Smooth muscle cell (in vitro differentiated cells): ENCODE data around the gene COG2. TPM values are rescaled to one million over a fixed set of nuclear protein-coding genes. Genes with fewer than 3 reads are reported as not detected.

Experiments
- DNase-seq: peaks from one replicate; lab custom pipeline; 2025; ENCODE audit not compliant: unreplicated experiment; lab: John Stamatoyannopoulos, UW
- H2AFZ ChIP-seq: fragments of 200-600 bp; sonication (generic); 2 replicates; pipeline ENCODE4 v1.6.0; 2016; ENCODE audit warnings: antibody characterized with exemption, low read depth, mild to moderate bottlenecking
- H3F3A ChIP-seq: fragments of 200-600 bp; sonication (generic); 2 replicates; pipeline ENCODE4 v1.6.0; 2017; ENCODE audit warnings: antibody characterized with exemption, low read depth
- H3K27ac ChIP-seq: fragments of 200-600 bp; sonication (generic); 2 replicates; pipeline ENCODE4 v1.5.1; 2016; ENCODE audit warnings: low read depth, mild to moderate bottlenecking
- H3K27me3 ChIP-seq: fragments of 200-600 bp; sonication (generic); 2 replicates; pipeline ENCODE4 v1.6.1; 2016; ENCODE audit warnings: low read depth, mild to moderate bottlenecking
- H3K36me3 ChIP-seq: fragments of 200-600 bp; sonication (generic); 2 replicates; pipeline ENCODE4 v1.5.1; 2016; ENCODE audit warnings: low read depth
- H3K4me1 ChIP-seq: fragments of 200-600 bp; sonication (generic); 2 replicates; pipeline ENCODE4 v1.5.1; 2016; ENCODE audit warnings: low read depth
- H3K4me2 ChIP-seq: fragments of 200-600 bp; sonication (generic); 2 replicates; pipeline ENCODE4 v1.6.0; 2016; ENCODE audit warnings: mild to moderate bottlenecking
- H3K4me3 ChIP-seq: fragments of 200-600 bp; sonication (generic); 2 replicates; pipeline ENCODE4 v1.5.1; 2016; ENCODE audit warnings: mild to moderate bottlenecking
- H3K79me2 ChIP-seq: fragments of 200-600 bp; sonication (generic); 2 replicates; pipeline ENCODE4 v1.6.0; 2016; ENCODE audit warnings: low read depth, mild to moderate bottlenecking
- H3K9ac ChIP-seq: fragments of 200-600 bp; sonication (generic); 2 replicates; pipeline ENCODE4 v1.6.0; 2016; ENCODE audit warnings: low read depth
- H3K9me3 ChIP-seq: fragments of 200-600 bp; sonication (generic); replicated peaks from 2 replicates; pipeline ENCODE4 v1.5.1; 2016; ENCODE audit warnings: low read depth
- H4K20me1 ChIP-seq: fragments of 200-600 bp; sonication (generic); 2 replicates; pipeline ENCODE4 v1.6.0; 2016; ENCODE audit warnings: low read depth
- WGBS: methylation state at CpG from one replicate; pipeline ENCODE4 v1.1.7; 2016; ENCODE audit warnings: low lambda C conversion rate; 5-methylcytosine and 5-hydroxymethylcytosine counted together
- polyA plus RNA-seq: library from polyadenylated mRNA; unstranded; fragments of >200 nt; fragmentation: Nextera tagmentation; extraction: Ambion mirVana; gene quantifications from 2 replicates; pipeline ENCODE4 v1.2.1, GENCODE V29; 2016
- total RNA-seq: library from RNA; depleted of rRNA; stranded (reverse); fragments of >200 nt; gene quantifications from 2 replicates; pipeline ENCODE4 v1.2.3, GENCODE V29; 2014
- TF ChIP-seq, protein P1 (sequence below): fragments of 200-600 bp; sonication (generic); IDR thresholded peaks from 2 replicates; pipeline ENCODE4 v1.5.1; 2017; ENCODE audit warnings: borderline replicate concordance, mild to moderate bottlenecking, antibody characterized with exemption; ENCODE audit not compliant: insufficient read depth, poor library complexity, severe bottlenecking

Gene COG2
- total and polyA plus RNA-seq, 2 experiments from 2014 or later, result 16.5 to 23.8 TPM

DNA sequence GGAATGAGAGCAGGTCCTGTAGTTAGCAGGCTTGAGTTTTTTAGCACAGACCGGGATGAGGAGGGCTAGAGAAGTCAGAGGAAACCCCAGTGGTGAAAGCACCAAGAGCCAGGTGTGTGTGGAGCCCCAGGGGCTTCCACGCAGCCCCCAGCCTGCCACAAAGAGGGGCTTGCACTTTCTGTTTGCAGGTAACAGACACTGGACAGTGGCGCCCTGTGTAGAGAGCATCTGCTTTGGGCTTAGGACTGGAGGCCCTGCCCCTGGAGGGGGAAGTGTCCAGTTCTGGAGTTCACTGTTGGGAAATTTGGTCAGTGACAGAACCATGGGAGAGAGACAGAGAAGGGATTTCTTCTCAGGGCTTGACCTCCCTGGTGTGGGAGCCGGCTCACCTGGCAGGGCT is 52.2 kb downstream of the COG2 start:
- TF ChIP-seq, protein P1, sequence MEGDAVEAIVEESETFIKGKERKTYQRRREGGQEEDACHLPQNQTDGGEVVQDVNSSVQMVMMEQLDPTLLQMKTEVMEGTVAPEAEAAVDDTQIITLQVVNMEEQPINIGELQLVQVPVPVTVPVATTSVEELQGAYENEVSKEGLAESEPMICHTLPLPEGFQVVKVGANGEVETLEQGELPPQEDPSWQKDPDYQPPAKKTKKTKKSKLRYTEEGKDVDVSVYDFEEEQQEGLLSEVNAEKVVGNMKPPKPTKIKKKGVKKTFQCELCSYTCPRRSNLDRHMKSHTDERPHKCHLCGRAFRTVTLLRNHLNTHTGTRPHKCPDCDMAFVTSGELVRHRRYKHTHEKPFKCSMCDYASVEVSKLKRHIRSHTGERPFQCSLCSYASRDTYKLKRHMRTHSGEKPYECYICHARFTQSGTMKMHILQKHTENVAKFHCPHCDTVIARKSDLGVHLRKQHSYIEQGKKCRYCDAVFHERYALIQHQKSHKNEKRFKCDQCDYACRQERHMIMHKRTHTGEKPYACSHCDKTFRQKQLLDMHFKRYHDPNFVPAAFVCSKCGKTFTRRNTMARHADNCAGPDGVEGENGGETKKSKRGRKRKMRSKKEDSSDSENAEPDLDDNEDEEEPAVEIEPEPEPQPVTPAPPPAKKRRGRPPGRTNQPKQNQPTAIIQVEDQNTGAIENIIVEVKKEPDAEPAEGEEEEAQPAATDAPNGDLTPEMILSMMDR, result no peak
- Histone ChIP-seq H3K36me3 (no peaks in the 10 kb centered on the region), H3K4me2 (no peak overlapping the region), H3K4me3 (no peak overlapping the region), H4K20me1 (no peaks in the 10 kb centered on the region), H3K9ac (no peak overlapping the region), H3K4me1 (no peaks in the 10 kb centered on the region), H3F3A (no peaks in the 10 kb centered on the region), H3K79me2 (no peaks in the 10 kb centered on the region), H3K27me3 (no peaks in the 10 kb centered on the region), H3K27ac (no peak overlapping the region), H2AFZ (no peak overlapping the region), H3K9me3 (no peaks in the 10 kb centered on the region)
- no peak for DNase-seq
- 96% methylated on average over 4 of the region's 4 CpGs for WGBS

DNA sequence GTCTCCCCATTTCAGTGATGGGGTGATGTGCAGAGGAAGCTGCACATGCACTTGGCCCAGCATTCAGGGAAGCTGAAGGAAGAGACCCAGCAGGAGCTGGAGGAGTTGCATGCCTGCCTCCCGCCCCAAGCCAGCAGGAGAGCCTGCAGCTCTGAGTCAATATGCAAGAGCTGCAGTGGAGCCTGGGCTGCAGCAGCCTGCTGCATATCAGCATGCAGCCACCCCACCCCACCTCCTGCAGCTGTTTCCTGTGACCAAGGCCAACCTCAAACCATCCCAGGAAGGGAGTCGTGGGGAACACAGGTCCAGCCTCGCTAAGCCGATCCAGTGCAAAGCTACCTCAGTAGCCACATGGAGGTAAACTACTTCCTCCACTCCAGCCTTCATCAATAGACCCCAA is 52.7 kb downstream of the COG2 start:
- H3K9ac ChIP-seq, result no peak overlapping the region
- H3K27ac ChIP-seq, result no peak overlapping the region
- TF ChIP-seq, protein P1, result no peak
- no peak overlapping the region for H3K4me3 ChIP-seq
- H3K4me1 ChIP-seq, result no peaks in the 10 kb centered on the region
- DNase-seq, result no peak
- WGBS, result 76% methylated on average over 4 of the region's 4 CpGs
- H3K36me3 ChIP-seq, result no peaks in the 10 kb centered on the region
- H2AFZ ChIP-seq, result no peak overlapping the region
- H4K20me1 ChIP-seq, result no peaks in the 10 kb centered on the region
- no peaks in the 10 kb centered on the region for H3K79me2 ChIP-seq
- H3K9me3 ChIP-seq, result no peaks in the 10 kb centered on the region
- no peak overlapping the region for H3K4me2 ChIP-seq
- no peaks in the 10 kb centered on the region for H3F3A ChIP-seq
- no peaks in the 10 kb centered on the region for H3K27me3 ChIP-seq

DNA sequence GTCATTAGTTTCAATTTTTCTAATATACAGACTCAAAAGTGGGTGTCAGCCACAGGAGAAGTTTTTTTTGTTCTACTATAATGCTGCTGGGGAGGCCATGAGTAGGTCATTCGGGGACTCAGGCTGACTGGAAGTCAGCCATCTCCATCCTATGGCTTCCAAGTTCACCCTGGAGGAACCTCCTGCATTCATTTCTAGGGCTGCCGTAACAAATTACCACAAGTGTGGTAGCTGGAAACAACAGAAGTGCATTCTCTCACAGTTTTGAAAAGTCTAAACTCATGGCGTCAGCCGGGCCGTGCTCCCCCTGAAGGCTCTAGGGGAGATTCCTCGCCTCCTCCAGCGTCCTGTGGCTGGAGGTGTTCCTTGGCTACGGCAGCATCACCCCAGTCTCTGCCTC is 53.9 kb downstream of the COG2 start:
- DNase-seq, result no peak
- H3F3A ChIP-seq, result no peaks in the 10 kb centered on the region
- no peak overlapping the region for H3K9ac ChIP-seq
- no peaks in the 10 kb centered on the region for H3K9me3 ChIP-seq
- no peaks in the 10 kb centered on the region for H3K27me3 ChIP-seq
- no peak overlapping the region for H3K27ac ChIP-seq
- H3K4me1 ChIP-seq, result no peaks in the 10 kb centered on the region
- 98% methylated on average over 8 of the region's 8 CpGs for WGBS
- H3K79me2 ChIP-seq, result no peaks in the 10 kb centered on the region
- H3K4me2 ChIP-seq, result no peak overlapping the region
- H2AFZ ChIP-seq, result no peak overlapping the region
- H3K4me3 ChIP-seq, result no peak overlapping the region
- TF ChIP-seq, protein P1, result no peak
- H3K36me3 ChIP-seq, result no peaks in the 10 kb centered on the region
- no peaks in the 10 kb centered on the region for H4K20me1 ChIP-seq

DNA sequence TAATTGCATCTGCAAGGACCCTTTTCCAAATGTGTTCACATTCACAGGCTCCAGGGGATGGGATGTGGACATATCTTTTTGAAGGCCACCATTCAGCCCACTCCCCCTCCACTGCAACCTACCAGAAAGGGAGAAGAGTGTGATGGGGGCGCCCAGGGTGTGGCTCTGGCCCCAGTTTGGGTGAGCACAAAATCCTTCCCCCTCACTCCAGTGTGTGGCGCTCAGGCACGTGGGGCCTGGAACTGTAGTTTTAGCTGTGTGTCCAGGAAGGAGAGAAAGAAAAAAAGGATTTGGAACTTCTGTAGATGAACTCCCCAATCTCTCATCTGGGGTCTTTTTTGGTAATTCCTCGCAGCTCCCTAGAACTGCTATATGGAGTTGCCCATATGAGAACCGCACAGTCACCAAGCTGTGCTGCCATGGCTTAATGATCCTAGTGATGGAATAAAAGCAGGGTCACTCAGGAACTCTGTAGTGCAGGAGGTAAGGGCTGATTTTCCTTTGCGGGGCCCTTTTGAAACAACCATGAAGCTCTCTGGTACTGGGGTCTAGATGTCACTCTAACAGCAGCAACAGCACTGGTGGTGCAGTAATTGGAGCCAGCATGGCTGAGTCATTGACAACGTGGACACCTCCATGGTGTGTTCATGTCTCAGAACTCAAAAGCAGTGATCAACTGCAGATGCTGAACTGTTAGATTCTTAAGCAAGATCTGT is 54.6 kb downstream of the COG2 start:
- no peak overlapping the region for H3K9ac ChIP-seq
- TF ChIP-seq, protein P1, result no peak
- no peak overlapping the region for H2AFZ ChIP-seq
- WGBS, result 81% methylated on average over 7 of the region's 7 CpGs
- no peaks in the 10 kb centered on the region for H3K79me2 ChIP-seq
- no peaks in the 10 kb centered on the region for H3K4me1 ChIP-seq
- H3K9me3 ChIP-seq, result no peaks in the 10 kb centered on the region
- H3K27me3 ChIP-seq, result no peaks in the 10 kb centered on the region
- no peak overlapping the region for H3K4me3 ChIP-seq
- no peak overlapping the region for H3K27ac ChIP-seq
- no peaks in the 10 kb centered on the region for H3K36me3 ChIP-seq
- H3F3A ChIP-seq, result no peaks in the 10 kb centered on the region
- no peak overlapping the region for H3K4me2 ChIP-seq
- DNase-seq, result no peak
- H4K20me1 ChIP-seq, result no peaks in the 10 kb centered on the region
